Activated naive CD4-positive, alpha-beta T cell treated with anti-CD3 and anti-CD28 coated beads, Interleukin-2, amount 50 U/mL, for 24 hours (primary cell): ENCODE measurements around the gene ABCA3.

Experiments used
- H3K27ac Mint-ChIP-seq: one replicate; pipeline ENCODE4 v1.8.0; 2021; ENCODE audit warnings: mild to moderate bottlenecking, mixed read lengths
- H3K27me3 Mint-ChIP-seq: one replicate; pipeline ENCODE4 v1.8.0; 2021; ENCODE audit warnings: mixed read lengths
- H3K36me3 Mint-ChIP-seq: one replicate; pipeline ENCODE4 v1.8.0; 2021; ENCODE audit warnings: mixed read lengths
- H3K4me1 Mint-ChIP-seq: one replicate; pipeline ENCODE4 v1.8.0; 2021; ENCODE audit warnings: mixed read lengths
- H3K4me3 Mint-ChIP-seq: one replicate; pipeline ENCODE4 v1.8.0; 2021; ENCODE audit warnings: mild to moderate bottlenecking, mixed read lengths
- H3K9me3 Mint-ChIP-seq: one replicate; pipeline ENCODE4 v1.8.0; 2021; ENCODE audit warnings: mixed read lengths

The ABCA3 gene

DNA sequence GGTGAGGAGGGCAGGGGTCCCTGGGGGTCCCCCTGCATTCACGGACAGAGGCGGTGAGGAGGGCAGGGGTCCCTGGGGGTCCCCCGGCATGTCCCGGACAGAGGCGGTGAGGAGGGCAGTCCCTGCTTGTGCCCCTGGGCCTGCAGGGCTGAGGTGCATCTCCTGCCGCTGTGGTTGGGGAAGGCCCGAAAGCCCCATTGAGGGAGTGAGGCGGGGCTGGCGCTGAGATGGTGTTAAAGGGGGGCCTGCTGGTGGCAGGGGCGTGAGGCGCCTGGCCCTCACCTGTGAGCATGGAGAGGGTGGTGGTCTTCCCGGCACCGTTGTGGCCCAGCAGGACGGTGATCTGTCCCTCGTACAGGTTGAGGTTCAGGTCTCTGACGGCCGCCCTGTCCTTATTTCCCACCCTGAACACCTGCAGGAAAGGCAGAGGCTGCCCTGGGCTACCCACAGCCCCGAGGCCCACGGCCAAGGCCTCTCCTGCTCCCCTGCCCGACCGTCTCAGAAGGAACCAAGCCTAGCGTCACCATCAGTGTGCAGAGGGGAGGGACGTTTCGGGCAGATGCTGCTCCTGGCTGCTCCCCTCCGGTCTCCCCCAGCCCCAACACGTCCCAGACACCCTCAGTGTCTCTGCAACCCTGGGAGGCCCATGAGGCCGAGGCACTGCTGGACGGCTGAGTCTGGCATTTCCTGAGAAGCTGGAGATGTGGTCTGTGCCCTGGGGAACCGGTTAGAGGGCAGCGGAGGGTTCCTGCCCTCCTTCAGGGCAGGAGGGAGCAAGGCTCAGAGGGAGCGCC lies 41.2 kb downstream of the ABCA3 start:
- Mint-ChIP-seq H3K27ac (no peak overlapping the region), H3K36me3 (no peaks in the 10 kb centered on the region), H3K27me3 (no peaks in the 10 kb centered on the region), H3K9me3 (no peaks in the 10 kb centered on the region), H3K4me1 (no peaks in the 10 kb centered on the region), H3K4me3 (no peak overlapping the region)

DNA sequence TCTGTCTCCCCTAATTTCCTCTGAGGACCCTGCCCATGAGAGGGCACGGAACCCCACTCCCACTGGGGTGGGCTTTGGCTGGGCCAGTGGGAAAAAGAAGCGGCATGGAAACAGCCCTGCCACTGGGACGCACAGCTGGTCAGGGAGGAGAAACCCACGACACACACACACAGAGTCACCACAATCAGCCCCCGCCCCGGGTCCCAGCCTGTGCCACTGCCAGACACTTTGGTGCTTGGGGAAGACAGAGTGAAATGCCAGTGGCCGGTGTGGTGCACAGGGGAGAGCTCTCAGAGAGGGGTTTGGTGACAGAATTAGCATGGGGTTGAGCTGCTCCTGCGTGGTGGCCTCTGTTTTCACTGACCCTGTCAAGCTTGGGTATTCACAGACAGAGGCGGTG lies 41.9 kb downstream of the ABCA3 start:
- H3K4me1 Mint-ChIP-seq = no peaks in the 10 kb centered on the region
- H3K4me3 Mint-ChIP-seq = no peak overlapping the region
- no peaks in the 10 kb centered on the region for H3K36me3 Mint-ChIP-seq
- no peaks in the 10 kb centered on the region for H3K9me3 Mint-ChIP-seq
- no peaks in the 10 kb centered on the region for H3K27me3 Mint-ChIP-seq
- no peak overlapping the region for H3K27ac Mint-ChIP-seq

DNA sequence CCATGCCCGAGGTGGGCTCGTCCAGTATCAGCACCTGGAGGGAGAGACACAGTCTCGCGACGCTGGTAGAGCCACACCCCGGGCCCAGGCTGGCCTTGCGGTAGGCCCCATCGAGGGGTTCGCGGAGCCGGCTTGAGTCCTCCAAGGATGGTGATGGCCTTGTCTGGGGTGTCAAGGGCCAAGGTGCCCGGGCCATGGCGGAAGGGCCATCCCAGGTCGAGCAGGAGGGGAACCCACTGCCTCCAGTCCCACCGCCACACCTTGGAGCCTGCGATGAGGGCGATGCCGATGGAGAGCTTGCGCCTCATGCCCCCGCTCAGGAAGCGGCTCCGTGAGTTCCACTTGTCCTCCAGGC lies 43.0 kb downstream of the ABCA3 start:
- no peaks in the 10 kb centered on the region for H3K36me3 Mint-ChIP-seq
- H3K4me3 Mint-ChIP-seq = no peak overlapping the region

DNA sequence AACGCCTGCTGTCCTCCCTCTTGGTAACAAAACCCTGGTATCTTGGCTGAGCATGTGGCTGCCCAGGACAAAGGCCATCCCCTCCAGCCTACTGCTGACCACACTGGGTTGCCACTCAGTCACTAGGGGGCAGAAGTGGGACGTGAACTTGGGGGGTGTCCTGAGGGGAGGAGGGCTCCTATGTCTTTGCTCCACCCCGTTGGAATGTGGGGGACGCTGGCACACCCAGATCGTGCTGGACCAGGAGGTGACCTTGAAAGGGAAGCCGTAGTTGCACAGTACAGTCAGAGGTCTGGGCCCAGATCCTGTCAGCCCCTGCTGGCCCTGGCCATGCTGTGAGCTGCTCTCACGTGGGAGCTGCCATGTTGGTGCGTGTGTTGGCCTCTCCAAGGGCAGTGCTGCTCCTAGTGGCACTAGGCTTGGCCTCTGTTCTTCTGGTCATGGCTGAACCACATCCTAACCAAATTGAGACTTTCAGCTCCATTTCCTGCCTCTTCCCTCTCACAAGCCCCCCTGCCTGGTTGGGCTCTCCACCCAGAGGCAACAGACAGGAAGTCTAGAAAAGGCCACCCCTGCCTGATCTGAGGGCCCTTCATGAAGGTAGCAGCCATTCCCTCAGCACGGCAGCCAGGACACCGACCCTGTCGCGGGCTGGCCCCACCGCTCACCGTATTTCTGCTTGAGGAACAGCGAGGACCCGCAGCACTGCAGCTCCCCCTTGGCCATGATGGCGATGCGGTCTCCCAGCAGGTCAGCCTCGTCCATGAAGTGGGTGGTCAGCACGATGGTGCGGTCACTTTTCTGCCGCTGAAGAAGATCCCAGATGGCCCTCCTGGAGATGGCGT lies 43.6 kb downstream of the ABCA3 start:
- no peaks in the 10 kb centered on the region for H3K27me3 Mint-ChIP-seq
- no peaks in the 10 kb centered on the region for H3K36me3 Mint-ChIP-seq
- no peaks in the 10 kb centered on the region for H3K4me1 Mint-ChIP-seq
- no peaks in the 10 kb centered on the region for H3K9me3 Mint-ChIP-seq
- H3K27ac Mint-ChIP-seq = no peak overlapping the region
- H3K4me3 Mint-ChIP-seq = no peak overlapping the region

More for the DNA sequence above, 43.0 kb downstream of the ABCA3 start:
- no peak overlapping the region for H3K27ac Mint-ChIP-seq
- no peaks in the 10 kb centered on the region for H3K4me1 Mint-ChIP-seq
- H3K9me3 Mint-ChIP-seq = no peaks in the 10 kb centered on the region
- H3K27me3 Mint-ChIP-seq = no peaks in the 10 kb centered on the region

DNA sequence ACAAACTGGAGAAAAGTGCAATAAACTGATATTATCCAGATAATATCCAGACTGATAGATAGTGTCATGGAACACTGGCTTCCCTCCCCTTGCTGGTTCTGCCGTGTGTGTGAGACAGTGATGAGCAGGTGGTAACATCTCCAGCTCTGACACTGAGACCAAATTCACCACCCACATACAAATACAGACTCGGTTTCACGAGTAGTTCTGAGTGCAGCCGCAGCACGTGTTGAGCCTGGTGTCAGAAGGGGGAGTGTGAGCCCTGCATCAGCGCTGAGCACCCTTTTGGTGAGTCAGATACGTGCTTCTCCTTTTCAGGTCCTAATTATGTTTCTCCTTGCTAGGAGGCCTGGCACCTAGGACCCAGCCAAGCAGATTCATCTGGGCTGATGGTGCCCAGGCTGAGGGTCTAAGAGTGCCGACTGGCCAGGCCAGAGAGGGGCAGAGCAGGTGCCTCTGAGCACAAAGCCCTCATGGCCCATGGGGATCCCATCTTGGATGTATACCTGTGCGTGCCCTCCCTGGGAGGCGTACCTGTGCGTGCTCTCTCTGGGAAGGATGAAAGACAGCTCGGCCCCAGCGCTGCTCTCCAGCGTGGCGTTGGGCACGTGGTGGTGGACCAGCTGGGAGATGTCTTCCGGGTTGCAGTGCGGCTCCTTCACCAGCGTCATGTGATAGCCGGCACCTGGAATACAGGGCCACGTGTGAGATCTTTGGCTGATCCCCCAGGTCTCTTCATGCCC lies 45.3 kb downstream of the ABCA3 start:
- no peaks in the 10 kb centered on the region for H3K9me3 Mint-ChIP-seq
- H3K36me3 Mint-ChIP-seq = no peaks in the 10 kb centered on the region
- no peak overlapping the region for H3K27ac Mint-ChIP-seq
- no peaks in the 10 kb centered on the region for H3K27me3 Mint-ChIP-seq
- H3K4me1 Mint-ChIP-seq = no peaks in the 10 kb centered on the region
- no peak overlapping the region for H3K4me3 Mint-ChIP-seq

DNA sequence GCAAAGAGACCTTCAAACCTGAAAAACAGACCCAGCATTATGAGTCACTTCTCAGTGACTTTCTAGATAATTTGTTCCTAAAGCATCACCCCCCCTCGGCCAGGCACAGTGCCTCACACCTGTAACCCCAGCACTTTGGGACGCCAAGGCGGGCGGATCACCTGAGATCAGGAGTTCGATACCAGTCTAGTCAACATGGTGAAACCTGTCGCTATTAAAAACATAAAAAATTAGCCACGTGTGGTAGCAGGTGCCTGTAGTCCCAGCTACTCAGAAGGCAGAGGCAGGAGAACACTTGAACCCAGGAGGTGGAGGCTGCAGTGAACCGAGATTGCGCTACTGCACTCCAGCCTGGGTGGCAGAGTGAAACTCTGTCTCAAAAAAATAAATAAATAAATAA lies 48.3 kb downstream of the ABCA3 start:
- no peaks in the 10 kb centered on the region for H3K27me3 Mint-ChIP-seq
- no peaks in the 10 kb centered on the region for H3K4me1 Mint-ChIP-seq
- peaks cover 1% of the 10 kb centered on the region for H3K36me3 Mint-ChIP-seq
- H3K27ac Mint-ChIP-seq = no peak overlapping the region
- H3K4me3 Mint-ChIP-seq = no peak overlapping the region
- H3K9me3 Mint-ChIP-seq = no peaks in the 10 kb centered on the region

DNA sequence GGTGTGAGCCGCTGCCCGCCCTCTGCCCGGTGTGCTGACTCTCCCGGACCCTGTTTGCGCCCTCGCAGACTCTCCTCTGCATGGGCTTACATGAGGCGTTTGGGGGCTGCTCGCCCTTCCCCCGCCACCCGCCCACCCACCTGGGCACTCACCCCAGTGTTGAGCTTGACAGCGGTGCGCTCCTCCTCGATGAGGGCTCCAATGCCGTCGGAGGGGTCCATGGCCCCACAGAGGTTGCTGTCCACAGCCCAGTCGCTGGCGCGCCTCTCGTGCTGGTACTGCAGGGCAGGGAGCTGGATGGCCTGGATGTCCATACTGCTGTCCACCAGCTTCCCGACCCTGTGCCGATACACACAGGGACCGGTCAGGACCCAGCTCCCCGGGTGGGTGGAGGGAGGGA lies 51.2 kb downstream of the ABCA3 start:
- Mint-ChIP-seq H3K27me3 (no peaks in the 10 kb centered on the region), H3K4me3 (no peak overlapping the region), H3K4me1 (no peaks in the 10 kb centered on the region), H3K9me3 (no peaks in the 10 kb centered on the region), H3K36me3 (peaks cover 1% of the 10 kb centered on the region), H3K27ac (no peak overlapping the region)

DNA sequence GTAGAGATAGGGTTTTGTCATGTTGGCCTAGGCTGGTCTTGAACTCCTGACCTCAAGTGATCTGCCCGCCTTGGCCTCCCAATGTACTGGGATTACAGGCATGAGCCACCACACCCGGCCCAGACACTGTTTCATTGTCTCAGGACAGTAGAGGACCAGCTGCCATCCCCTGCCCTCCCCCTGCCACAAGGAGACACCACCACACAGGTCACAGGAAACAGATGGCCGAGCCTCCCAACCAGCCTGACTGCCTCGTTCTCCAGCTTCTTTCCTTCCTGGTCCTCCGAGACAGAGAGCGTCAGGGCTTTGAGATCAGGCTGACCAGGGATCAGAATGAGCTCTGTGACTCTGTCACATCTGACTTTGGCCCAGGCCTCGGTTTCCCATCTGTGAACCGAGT lies 51.8 kb downstream of the ABCA3 start:
- Mint-ChIP-seq H3K27me3 (no peaks in the 10 kb centered on the region), H3K4me1 (no peaks in the 10 kb centered on the region), H3K9me3 (no peaks in the 10 kb centered on the region), H3K27ac (no peak overlapping the region), H3K4me3 (no peak overlapping the region), H3K36me3 (peaks cover 3% of the 10 kb centered on the region)

DNA sequence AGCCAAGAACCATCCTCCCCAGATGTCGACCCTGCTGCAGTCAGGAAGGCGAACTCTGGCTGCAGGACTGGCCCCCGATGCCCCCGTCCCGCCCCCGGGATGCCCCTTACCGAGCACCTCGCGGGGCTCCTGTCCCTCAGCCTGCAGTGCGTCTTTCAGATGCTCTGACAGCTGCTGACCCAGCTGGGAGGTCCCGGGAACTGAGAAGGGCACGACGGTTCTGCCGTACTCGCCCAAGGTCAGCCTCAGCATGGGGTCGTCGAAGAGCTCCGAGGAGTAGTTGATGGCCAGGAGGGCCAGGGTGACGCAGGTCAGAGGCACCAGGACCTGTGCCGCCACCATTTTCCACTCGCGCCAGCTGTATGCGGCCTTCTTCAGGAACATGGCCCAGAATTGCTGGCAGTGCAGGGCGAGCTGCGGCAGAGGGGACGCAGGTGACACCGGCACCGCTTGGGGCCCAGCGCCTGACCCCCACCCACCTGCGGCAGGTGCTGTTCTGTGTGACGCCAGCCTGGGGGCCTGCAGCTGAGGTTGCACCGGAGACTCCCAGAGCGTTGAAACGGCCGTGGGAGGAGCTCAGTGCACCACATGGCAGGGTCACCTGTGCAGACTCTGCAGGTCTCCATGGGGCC lies 52.5 kb downstream of the ABCA3 start:
- Mint-ChIP-seq H3K36me3 (peaks cover 5% of the 10 kb centered on the region), H3K27me3 (no peaks in the 10 kb centered on the region), H3K9me3 (no peaks in the 10 kb centered on the region), H3K4me3 (no peak overlapping the region), H3K4me1 (no peaks in the 10 kb centered on the region), H3K27ac (no peak overlapping the region)

DNA sequence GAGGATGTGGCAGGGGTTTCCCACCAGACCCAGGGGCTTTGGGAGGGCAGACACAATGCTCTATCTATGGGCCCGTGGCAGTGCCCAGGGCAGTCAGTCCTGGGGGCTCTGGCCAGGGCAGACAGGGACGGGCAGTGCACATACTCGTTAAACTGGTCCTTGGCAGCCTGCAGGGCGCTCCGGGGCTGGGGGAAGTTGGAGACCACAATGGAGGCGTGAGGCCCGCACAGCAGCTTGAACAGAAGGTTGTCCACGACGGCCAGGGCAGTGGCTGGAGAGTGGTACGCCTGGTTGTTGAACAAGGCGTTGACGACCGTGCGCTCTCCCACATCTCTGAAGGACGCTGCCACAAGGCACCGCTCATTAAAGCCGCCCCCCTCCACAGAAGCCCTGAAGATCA lies 54.0 kb downstream of the ABCA3 start:
- Mint-ChIP-seq H3K36me3 (peaks cover 5% of the 10 kb centered on the region), H3K4me3 (no peak overlapping the region), H3K4me1 (no peaks in the 10 kb centered on the region), H3K9me3 (no peaks in the 10 kb centered on the region), H3K27ac (no peak overlapping the region), H3K27me3 (no peaks in the 10 kb centered on the region)

DNA sequence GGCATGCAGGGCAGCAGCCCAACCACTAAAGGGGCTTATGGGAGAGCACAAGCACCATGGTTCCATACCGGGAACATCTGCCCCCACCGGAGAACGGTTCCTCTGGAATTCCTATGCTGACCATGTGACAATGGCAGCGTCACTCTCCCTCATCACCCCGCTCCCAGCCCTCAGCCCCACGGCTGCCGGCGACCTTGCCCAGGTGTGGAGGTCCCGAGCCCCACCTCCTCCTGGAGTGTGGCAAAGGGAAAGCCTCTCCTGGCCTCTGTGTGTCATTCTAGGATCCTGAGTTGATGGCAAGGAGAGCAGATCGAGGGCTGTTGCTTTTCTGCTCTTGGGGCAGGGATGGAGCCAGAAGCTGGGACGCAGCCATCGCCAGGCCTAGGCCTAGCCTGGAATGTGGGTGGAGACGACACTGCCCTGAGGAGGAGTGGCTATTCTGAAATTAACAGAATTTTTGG lies 54.8 kb downstream of the ABCA3 start:
- Mint-ChIP-seq H3K27me3 (no peaks in the 10 kb centered on the region), H3K4me3 (no peak overlapping the region), H3K4me1 (no peaks in the 10 kb centered on the region), H3K9me3 (no peaks in the 10 kb centered on the region), H3K27ac (no peak overlapping the region), H3K36me3 (peaks cover 5% of the 10 kb centered on the region)

DNA sequence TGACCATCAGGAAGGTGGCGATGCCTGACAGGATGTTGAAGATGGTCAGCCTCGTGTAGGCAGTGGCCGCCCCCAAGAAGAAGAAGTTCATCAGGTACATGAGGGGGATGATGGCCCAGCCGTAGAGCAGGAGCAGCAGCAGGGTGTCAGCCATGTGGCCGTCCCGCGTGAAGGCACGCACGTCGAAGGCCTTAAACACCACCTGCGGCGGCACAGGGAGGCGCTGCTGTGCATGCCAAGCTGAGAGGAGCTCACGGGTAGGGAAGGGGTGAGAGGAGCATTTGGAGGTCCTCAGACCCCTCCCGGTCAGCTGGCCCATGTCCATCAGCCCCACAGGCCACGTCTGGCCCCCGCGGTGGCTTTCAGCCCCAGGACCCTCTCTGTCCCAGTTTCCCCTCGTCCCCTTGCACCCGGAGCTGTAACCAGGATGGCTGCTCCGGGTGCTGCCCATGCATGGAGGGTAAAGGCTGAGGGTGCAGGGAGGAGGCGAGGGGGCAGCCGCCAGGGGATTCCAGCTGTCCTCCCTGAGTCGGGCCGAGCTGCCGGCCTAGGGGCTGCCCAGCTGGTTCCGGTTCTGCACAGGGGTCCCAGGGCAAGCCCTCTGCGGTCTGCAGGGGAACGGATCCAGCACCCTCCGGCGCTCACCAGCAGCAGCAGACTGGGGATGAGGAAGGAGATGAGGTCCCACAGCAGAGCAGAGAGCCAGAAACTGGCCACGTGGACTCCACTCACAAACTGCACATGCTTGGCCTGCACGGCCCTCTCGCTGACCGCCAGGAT lies 55.5 kb downstream of the ABCA3 start:
- no peak overlapping the region for H3K27ac Mint-ChIP-seq
- no peak overlapping the region for H3K4me3 Mint-ChIP-seq
- H3K27me3 Mint-ChIP-seq = no peaks in the 10 kb centered on the region
- H3K4me1 Mint-ChIP-seq = no peaks in the 10 kb centered on the region
- H3K36me3 Mint-ChIP-seq = peaks cover 3% of the 10 kb centered on the region
- H3K9me3 Mint-ChIP-seq = no peaks in the 10 kb centered on the region

DNA sequence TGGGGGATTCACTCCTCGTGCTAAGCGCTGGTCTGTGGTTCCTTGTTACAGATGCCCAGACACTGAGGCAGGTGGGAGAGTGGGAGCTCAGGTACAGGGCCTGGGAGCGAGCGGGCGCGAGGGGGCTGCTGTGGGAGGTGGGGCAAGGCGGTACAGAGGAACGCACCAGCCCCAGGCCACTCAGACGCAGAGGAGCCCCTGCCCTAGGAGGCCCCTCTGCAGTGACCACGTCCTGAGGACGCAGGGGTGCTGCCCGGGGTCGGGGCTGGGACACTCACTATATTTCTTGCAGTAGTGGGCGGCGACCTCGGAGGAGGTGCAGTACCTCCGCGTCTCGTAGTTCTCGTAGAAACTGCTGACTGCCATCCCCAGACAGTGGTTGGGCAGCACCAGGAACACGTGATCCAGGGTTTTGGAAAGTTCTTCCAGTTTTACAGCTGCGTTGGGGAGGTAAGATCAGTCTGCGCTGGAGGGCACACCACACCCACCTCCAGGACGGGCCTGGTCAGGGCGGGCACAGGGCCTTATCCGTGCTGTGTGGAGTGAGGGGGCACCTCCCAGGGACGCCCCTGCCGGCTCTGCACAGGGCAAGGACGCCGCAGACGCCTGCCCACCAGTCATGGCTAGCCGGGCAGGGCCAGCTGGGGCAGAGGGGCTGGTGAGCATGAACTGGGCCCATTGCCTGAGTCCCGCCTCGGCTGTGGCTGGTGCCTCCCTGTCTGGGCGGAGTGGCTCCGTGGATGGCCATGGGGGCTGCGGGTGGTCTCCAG lies 56.3 kb downstream of the ABCA3 start:
- no peaks in the 10 kb centered on the region for H3K9me3 Mint-ChIP-seq
- H3K36me3 Mint-ChIP-seq = peaks cover 3% of the 10 kb centered on the region
- H3K27me3 Mint-ChIP-seq = no peaks in the 10 kb centered on the region
- no peak overlapping the region for H3K4me3 Mint-ChIP-seq
- no peaks in the 10 kb centered on the region for H3K4me1 Mint-ChIP-seq
- no peak overlapping the region for H3K27ac Mint-ChIP-seq

DNA sequence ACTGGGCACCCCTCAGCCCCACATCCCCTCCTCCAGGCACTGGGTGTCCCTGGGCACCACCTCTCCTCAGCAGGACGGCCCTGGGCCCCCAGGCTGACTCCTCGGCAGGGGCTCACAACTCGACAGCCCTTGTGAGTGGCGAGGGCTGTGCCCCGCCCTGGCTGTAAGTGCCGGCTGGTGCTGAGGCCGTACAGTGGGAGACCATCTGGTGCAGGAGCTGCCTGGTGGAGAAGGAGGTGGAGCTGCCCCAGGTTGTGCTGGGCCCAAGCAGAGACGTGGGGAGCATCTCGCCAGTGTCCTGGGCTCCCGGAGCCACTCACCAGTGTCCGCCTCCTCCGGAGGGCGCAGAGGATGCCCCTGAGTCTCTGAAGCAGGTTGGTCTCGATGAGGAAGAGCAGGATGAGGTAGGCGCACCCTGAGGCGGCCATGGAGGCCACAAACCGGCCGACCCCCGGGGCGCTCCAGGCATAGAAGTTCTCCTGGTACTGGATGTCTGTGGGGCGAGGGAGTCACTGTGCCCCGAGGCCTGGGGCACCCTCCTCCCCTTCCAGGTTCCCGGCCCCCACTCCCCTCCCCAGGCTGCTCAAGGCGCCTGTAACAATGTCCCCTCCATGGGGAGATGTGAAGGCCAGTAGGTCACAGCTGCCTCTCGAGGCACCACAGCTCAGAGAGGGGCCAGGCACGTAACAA lies 57.5 kb downstream of the ABCA3 start:
- Mint-ChIP-seq H3K27ac (no peak overlapping the region), H3K4me1 (no peaks in the 10 kb centered on the region), H3K4me3 (no peak overlapping the region), H3K9me3 (no peaks in the 10 kb centered on the region), H3K36me3 (peaks cover 3% of the 10 kb centered on the region), H3K27me3 (no peaks in the 10 kb centered on the region)
